Karpas-422 (cell line): ENCODE results near the gene ADH7. TPM values are rescaled to one million over a fixed set of nuclear protein-coding genes. Genes with fewer than 3 reads are reported as not detected.
"Not testable (repeated sequence)": the region's sequence is repeated elsewhere in the genome, so short reads cannot be mapped to it uniquely, and the experiment has no call there.

Experiments
- DNase-seq: peaks from one replicate; pipeline ENCODE4 v3.0.0-alpha.2; 2015
- H2AFZ ChIP-seq: fragments of 200-600 bp; sonication (generic); 2 replicates; pipeline ENCODE4 v1.6.1; 2014; ENCODE audit warnings: antibody characterized with exemption, low read length, mixed read lengths
- H3K27ac ChIP-seq: fragments of 200-600 bp; sonication (generic); 2 replicates; pipeline ENCODE4 v1.5.1; 2014; ENCODE audit warnings: mild to moderate bottlenecking, low read length, moderate library complexity
- H3K27me3 ChIP-seq: fragments of 200-600 bp; sonication (generic); 2 replicates; pipeline ENCODE4 v1.6.1; 2014; ENCODE audit warnings: low read length, mixed read lengths
- H3K36me3 ChIP-seq: fragments of 200-600 bp; sonication (generic); 2 replicates; pipeline ENCODE4 v1.6.1; 2014; ENCODE audit warnings: low read length, mixed read lengths; ENCODE audit not compliant: insufficient read depth
- H3K4me1 ChIP-seq: fragments of 200-600 bp; sonication (generic); 2 replicates; pipeline ENCODE4 v1.6.1; 2014; ENCODE audit warnings: mild to moderate bottlenecking, low read length, mixed read lengths
- H3K4me2 ChIP-seq: fragments of 200-600 bp; sonication (generic); 2 replicates; pipeline ENCODE4 v1.6.1; 2014; ENCODE audit warnings: low read length, low read depth, mild to moderate bottlenecking; ENCODE audit not compliant: poor library complexity, severe bottlenecking
- H3K4me3 ChIP-seq: fragments of 200-600 bp; sonication (generic); 2 replicates; pipeline ENCODE4 v1.5.1; 2014; ENCODE audit warnings: mild to moderate bottlenecking, antibody characterized with exemption, low read length, mixed read lengths
- H3K79me2 ChIP-seq: fragments of 200-600 bp; sonication (generic); 2 replicates; pipeline ENCODE4 v1.6.1; 2014; ENCODE audit warnings: mild to moderate bottlenecking, low read length, mixed read lengths
- H3K9ac ChIP-seq: fragments of 200-600 bp; sonication (generic); 2 replicates; pipeline ENCODE4 v1.6.0; 2014; ENCODE audit warnings: low read length
- H3K9me2 ChIP-seq: fragments of 200-600 bp; sonication (generic), shearing (Covaris generic); replicated peaks from 2 replicates; pipeline ENCODE4 v1.6.0; 2014; ENCODE audit warnings: mild to moderate bottlenecking, low read length, moderate library complexity; ENCODE audit not compliant: insufficient read depth
- H3K9me3 ChIP-seq: fragments of 300-700, 200-600 bp; sonication (generic); 2 replicates; pipeline ENCODE4 v1.6.1; 2014; ENCODE audit warnings: low read length, mixed read lengths
- H4K20me1 ChIP-seq: fragments of 200-600 bp; sonication (generic); 2 replicates; pipeline ENCODE4 v1.6.1; 2014; ENCODE audit warnings: mild to moderate bottlenecking, antibody characterized with exemption, low read length, low read depth; ENCODE audit not compliant: insufficient read depth
- total RNA-seq: library from RNA; depleted of rRNA; stranded (reverse); fragments of >200 nt; shearing (Covaris generic); gene quantifications from 2 replicates; pipeline ENCODE4 v1.2.3, GENCODE V29; 2014; ENCODE audit warnings: low replicate concordance

ADH7 gene
- total RNA-seq, 1 experiment from 2014 or later = not detected

DNA sequence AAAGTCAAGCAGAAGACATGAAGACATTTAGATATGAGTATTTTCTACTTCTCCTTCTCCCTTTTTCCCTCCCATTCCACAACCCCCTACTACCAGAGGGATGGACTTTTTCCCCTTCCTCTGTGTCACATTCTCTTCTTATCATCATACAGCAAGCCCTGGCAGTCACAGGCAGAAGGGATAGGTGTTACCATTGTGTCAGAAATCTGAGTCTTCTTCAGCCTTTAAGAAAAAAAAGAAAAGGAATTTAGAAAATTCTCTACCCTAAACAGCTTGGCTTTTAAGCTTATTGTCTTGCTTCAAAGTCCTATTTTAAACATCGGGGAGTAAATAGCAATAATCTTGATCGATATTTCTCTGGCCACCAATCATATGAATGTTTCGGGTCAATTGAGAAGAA lies 51.7 kb downstream of the ADH7 start:
- Histone ChIP-seq H3K36me3 (no peaks in the 10 kb centered on the region), H3K9ac (no peak overlapping the region), H3K4me1 (no peaks in the 10 kb centered on the region), H3K4me2 (no peak overlapping the region), H3K79me2 (no peaks in the 10 kb centered on the region), H3K27me3 (no peaks in the 10 kb centered on the region), H4K20me1 (no peaks in the 10 kb centered on the region), H3K27ac (no peak overlapping the region), H3K9me3 (no peaks in the 10 kb centered on the region), H3K4me3 (no peak overlapping the region), H2AFZ (no peak overlapping the region), H3K9me2 (no peaks in the 10 kb centered on the region)
- DNase-seq = no peak

DNA sequence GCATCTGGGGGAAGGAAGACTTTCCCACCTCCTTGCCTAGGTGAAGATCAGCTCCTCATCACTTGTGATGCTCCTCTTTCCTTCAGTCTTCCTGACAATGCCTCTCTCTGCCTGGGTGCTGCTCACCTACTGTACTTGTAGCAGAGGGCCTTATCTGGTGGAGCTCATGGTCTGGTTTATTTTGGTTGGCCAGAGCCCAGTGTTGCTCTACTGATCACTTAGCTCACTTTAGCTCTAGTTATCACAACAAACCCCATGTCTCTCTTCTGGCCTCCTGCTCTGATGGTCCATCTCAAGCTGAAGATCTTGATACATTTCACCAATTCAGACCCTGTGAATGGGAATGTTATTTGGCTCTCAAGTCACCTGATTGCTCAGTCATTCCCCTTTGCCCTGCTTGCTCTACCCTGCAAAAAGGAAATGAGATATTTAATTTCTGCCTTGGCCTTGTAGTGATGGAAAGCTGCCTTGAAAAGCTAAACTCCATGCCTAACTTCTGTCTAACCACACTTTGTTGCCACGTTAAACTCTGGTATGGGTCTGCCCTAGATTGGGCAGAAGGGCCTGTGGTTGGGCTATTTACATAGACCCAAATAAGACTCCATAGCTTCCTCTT lies 52.3 kb downstream of the ADH7 start:
- no peak overlapping the region for H3K27ac ChIP-seq
- H3K9me3 ChIP-seq = no peaks in the 10 kb centered on the region
- no peak overlapping the region for H3K4me2 ChIP-seq
- H2AFZ ChIP-seq = no peak overlapping the region
- H3K27me3 ChIP-seq = no peaks in the 10 kb centered on the region
- no peak overlapping the region for H3K9ac ChIP-seq
- DNase-seq = no peak
- H3K36me3 ChIP-seq = no peaks in the 10 kb centered on the region
- no peaks in the 10 kb centered on the region for H3K9me2 ChIP-seq
- no peaks in the 10 kb centered on the region for H4K20me1 ChIP-seq
- no peaks in the 10 kb centered on the region for H3K4me1 ChIP-seq
- no peaks in the 10 kb centered on the region for H3K79me2 ChIP-seq
- H3K4me3 ChIP-seq = no peak overlapping the region

DNA sequence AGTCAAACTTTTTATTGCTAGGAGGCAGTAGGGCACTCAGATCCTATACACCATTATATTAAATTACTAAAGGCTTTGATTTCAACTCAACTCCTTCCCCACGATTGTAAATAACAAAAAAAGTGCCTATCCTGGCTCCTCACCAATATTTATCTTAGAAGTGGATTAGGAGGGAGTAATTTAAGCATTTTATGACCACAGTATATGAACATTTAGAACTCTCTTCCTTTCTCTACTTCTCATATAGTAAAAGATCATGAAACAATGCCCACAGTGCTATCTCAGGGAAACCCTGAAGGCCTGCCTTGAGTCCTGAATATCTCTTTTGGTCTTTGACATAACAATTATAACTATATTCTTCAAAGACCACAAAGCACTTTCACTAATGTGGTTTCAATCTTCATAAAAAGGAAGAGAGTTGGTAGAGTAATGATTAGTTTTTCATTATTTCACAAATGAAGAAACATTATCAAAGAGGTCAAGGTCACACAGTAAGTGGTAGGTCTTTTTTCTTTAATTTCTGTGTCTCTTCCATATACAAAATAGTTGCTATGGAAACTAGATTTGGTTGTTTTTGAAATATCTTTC lies 53.5 kb downstream of the ADH7 start:
- H3K79me2 ChIP-seq = no peaks in the 10 kb centered on the region
- no peak overlapping the region for H3K4me2 ChIP-seq
- H3K4me3 ChIP-seq = no peak overlapping the region
- H3K4me1 ChIP-seq = no peaks in the 10 kb centered on the region
- DNase-seq = no peak
- H3K9me3 ChIP-seq = no peaks in the 10 kb centered on the region
- H2AFZ ChIP-seq = no peak overlapping the region
- H3K36me3 ChIP-seq = no peaks in the 10 kb centered on the region
- no peaks in the 10 kb centered on the region for H3K27me3 ChIP-seq
- no peaks in the 10 kb centered on the region for H3K9me2 ChIP-seq
- no peak overlapping the region for H3K9ac ChIP-seq
- H3K27ac ChIP-seq = no peak overlapping the region
- no peaks in the 10 kb centered on the region for H4K20me1 ChIP-seq

DNA sequence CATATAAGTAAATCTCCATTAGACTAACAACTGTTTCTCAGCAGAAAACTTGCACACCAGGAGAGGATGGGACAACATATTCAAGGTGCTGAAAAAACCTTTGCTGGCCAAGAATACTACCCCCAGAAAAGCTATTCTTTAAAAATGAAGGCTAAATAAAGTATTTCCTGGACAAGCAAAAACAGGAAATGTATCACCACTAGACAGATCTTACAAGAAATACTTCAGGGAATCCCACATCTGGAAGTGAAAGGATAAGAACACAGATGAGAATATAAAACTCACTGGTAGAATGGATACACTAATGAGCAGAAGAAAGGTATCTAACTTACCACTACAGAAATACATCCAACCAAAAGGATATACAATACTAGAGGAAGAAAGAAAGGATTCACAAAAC lies 55.6 kb downstream of the ADH7 start:
- Histone ChIP-seq H3K9me3 (no peaks in the 10 kb centered on the region), H3K27me3 (no peaks in the 10 kb centered on the region), H3K36me3 (no peaks in the 10 kb centered on the region), H4K20me1 (no peaks in the 10 kb centered on the region), H2AFZ (no peak overlapping the region), H3K4me3 (no peak overlapping the region), H3K27ac (no peak overlapping the region), H3K4me2 (no peak overlapping the region), H3K9ac (no peak overlapping the region), H3K9me2 (no peaks in the 10 kb centered on the region), H3K79me2 (no peaks in the 10 kb centered on the region), H3K4me1 (no peaks in the 10 kb centered on the region)
- no peak for DNase-seq

DNA sequence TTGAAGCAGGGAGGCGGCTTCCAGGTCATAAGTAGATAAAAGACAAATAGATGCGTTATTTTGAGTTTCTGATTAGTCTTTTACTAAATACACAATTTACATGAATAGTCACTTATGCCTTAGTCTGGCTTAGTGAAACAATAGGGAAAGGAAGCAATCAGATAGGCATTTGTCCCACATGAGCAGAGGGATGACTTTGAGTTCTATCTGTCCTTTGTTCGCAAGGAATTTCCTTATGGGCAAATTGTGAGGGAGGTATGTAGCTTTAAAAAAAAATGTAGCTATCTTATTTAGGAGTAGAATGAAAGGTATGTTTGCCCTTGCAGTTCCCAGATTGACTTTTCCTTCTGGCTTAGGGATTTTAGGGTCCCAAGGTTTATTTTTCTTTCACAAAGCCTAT lies 56.3 kb downstream of the ADH7 start:
- Histone ChIP-seq H3K4me1 (no peaks in the 10 kb centered on the region), H4K20me1 (no peaks in the 10 kb centered on the region), H3K27me3 (no peaks in the 10 kb centered on the region), H3K27ac (no peak overlapping the region), H3K9me3 (no peaks in the 10 kb centered on the region), H3K4me3 (no peak overlapping the region), H2AFZ (no peak overlapping the region), H3K79me2 (no peaks in the 10 kb centered on the region), H3K4me2 (no peak overlapping the region), H3K9ac (no peak overlapping the region), H3K36me3 (no peaks in the 10 kb centered on the region), H3K9me2 (no peaks in the 10 kb centered on the region)
- DNase-seq = no peak

DNA sequence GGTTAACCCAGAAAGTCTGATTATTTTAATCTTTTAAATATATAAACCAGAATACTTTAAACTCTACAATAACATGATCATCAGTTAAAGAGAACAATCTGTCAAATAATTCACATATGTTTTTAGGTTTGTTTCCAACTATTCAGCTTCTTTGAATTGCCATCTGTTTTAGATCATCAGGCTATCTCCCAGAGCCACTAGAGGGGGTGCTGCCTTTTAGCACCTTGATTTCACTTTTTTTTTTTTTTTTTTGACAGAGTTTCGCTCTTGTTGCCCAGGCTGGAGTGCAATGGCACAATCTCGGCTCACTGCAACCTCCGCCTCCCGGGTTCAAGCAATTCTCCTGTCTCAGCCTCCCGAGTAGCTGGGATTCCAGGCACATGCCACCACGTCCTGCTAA lies 57.8 kb downstream of the ADH7 start:
- H3K9ac ChIP-seq, H3K27me3 ChIP-seq, H3K79me2 ChIP-seq, H3K4me2 ChIP-seq, H4K20me1 ChIP-seq, H3K4me3 ChIP-seq, H3K4me1 ChIP-seq, H3K9me2 ChIP-seq, H3K36me3 ChIP-seq, H3K9me3 ChIP-seq, H2AFZ ChIP-seq, H3K27ac ChIP-seq: not testable (repeated sequence)
- peak; percentile 63 for DNase-seq

DNA sequence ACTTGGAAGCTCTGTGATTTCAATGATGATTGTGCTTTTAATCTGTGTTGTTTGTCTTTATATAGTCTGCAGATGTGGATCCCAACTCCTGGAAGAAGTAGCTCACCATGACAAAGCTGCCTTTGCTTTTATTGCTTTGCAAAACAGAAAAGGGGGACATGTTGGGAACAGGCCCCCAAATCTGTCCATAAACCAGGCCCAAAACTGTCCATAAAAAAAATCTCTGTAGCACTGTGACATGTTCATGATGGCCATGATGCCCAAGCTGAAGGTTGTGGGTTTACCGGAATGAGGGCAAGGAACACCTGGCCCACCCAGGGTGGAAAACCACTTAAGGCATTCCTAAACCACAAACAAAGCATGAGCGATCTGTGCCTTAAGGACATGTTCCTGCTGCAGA lies 62.7 kb downstream of the ADH7 start:
- H3K4me1 ChIP-seq, H3K27ac ChIP-seq, H3K36me3 ChIP-seq, H3K79me2 ChIP-seq, DNase-seq, H3K4me2 ChIP-seq, H3K27me3 ChIP-seq, H3K9ac ChIP-seq, H2AFZ ChIP-seq, H3K9me3 ChIP-seq, H3K4me3 ChIP-seq, H4K20me1 ChIP-seq, H3K9me2 ChIP-seq: not testable (repeated sequence)

DNA sequence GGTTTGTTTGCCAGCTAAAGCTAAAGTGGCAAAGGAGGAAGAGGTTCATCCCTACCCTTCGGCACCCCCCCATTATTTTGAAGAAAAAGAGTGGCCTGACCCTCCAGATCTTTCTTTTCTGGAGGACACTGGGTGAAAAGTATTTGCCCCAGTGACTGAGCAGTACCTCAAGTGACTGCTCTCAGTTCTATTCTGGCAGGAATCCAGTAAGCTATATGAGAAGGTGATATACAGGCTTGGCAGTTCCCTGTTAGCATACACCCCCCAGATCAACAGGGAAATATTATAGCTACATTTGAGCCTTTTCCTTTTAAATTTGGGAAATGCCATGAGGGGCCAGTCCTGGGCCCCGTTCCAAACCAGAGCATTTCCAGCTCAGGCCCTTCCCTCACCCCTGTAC lies 67.3 kb downstream of the ADH7 start:
- H3K27me3 ChIP-seq, H3K4me3 ChIP-seq, DNase-seq, H3K9me2 ChIP-seq, H2AFZ ChIP-seq, H3K36me3 ChIP-seq, H3K79me2 ChIP-seq, H4K20me1 ChIP-seq, H3K27ac ChIP-seq, H3K4me1 ChIP-seq, H3K4me2 ChIP-seq, H3K9me3 ChIP-seq, H3K9ac ChIP-seq: not testable (repeated sequence)

DNA sequence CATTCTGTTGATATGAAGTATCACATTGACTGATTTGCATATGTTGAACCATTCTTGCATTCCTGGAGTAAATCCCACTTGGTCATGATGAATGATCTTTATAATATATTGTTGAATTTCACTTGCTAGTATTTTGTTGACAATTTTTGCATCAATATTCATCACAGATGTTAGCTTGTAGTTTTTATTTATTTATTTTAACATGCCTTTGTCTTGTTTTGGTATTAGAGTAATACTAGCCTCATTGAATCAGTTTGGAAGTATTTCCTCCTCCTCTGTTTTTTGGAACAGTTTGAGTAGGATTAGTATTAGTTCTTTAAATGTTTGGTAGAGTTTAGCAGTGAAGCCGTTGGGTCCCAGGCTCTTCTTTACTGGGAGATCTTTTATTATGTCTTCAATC lies 68.7 kb downstream of the ADH7 start:
- no peak overlapping the region for H2AFZ ChIP-seq
- H4K20me1 ChIP-seq = no peaks in the 10 kb centered on the region
- H3K36me3 ChIP-seq = no peaks in the 10 kb centered on the region
- no peak for DNase-seq
- H3K9ac ChIP-seq = no peak overlapping the region
- H3K4me1 ChIP-seq = no peaks in the 10 kb centered on the region
- no peaks in the 10 kb centered on the region for H3K9me3 ChIP-seq
- H3K79me2 ChIP-seq = no peaks in the 10 kb centered on the region
- no peak overlapping the region for H3K27ac ChIP-seq
- no peaks in the 10 kb centered on the region for H3K27me3 ChIP-seq
- no peak overlapping the region for H3K4me3 ChIP-seq
- H3K4me2 ChIP-seq = no peak overlapping the region
- no peaks in the 10 kb centered on the region for H3K9me2 ChIP-seq
